PC-9 (cell line): ENCODE measurements around the gene LCLAT1.

Experiments
- EZH2 ChIP-seq: fragments of 200-600 bp; sonication (generic); IDR thresholded peaks from 2 replicates; pipeline ENCODE4 v1.8.0; 2017; ENCODE audit warnings: antibody characterized with exemption, low read depth
- TF ChIP-seq, protein P1 (sequence below): fragments of 200-600 bp; sonication (generic); conservative IDR thresholded peaks from 2 replicates; pipeline ENCODE4 v1.6.1; 2017; ENCODE audit warnings: mixed run types, antibody characterized with exemption, mild to moderate bottlenecking, moderate library complexity

DNA sequence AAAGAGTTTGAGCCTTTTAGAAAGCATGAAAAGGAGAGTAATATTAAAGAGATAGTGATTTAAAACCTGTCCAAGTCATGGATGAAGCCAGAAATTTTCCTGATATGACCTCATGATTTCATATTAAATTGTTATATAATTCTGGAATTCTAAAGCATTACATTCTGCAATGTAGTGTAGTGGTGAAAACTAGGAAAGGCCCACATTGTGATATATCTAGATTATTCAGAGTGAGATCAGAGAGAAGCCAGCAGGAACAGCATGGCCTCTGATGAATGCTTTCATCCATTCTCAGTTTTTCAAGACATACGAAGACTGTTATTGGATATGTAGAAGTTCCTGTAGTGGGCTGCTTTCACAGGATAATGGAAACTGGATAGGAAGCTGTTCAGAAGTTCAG is 98.8 kb downstream of the LCLAT1 start:
- TF ChIP-seq, protein P1, sequence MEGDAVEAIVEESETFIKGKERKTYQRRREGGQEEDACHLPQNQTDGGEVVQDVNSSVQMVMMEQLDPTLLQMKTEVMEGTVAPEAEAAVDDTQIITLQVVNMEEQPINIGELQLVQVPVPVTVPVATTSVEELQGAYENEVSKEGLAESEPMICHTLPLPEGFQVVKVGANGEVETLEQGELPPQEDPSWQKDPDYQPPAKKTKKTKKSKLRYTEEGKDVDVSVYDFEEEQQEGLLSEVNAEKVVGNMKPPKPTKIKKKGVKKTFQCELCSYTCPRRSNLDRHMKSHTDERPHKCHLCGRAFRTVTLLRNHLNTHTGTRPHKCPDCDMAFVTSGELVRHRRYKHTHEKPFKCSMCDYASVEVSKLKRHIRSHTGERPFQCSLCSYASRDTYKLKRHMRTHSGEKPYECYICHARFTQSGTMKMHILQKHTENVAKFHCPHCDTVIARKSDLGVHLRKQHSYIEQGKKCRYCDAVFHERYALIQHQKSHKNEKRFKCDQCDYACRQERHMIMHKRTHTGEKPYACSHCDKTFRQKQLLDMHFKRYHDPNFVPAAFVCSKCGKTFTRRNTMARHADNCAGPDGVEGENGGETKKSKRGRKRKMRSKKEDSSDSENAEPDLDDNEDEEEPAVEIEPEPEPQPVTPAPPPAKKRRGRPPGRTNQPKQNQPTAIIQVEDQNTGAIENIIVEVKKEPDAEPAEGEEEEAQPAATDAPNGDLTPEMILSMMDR: no peak
- no peak for TF ChIP-seq EZH2
